Colonic mucosa (tissue), 4 donors: ENCODE measurements around the gene MT1X. TPM values are rescaled to one million over a fixed set of nuclear protein-coding genes. Genes with fewer than 3 reads are reported as not detected.
"Not testable (repeated sequence)": the region's sequence is repeated elsewhere in the genome, so short reads cannot be mapped to it uniquely, and the experiment has no call there.

Experiments
- DNase-seq: peaks from one replicate; pipeline ENCODE4 v3.0.0-alpha.2; 2020
- H3K27ac ChIP-seq: fragments of 200-600 bp; one replicate; pipeline ENCODE4 v1.8.0; 2021
- H3K27me3 ChIP-seq: fragments of 200-600 bp; one replicate; pipeline ENCODE4 v1.8.0; 2021
- H3K36me3 ChIP-seq: fragments of 200-600 bp; one replicate; pipeline ENCODE4 v1.8.0; 2021
- H3K4me1 ChIP-seq: fragments of 200-600 bp; one replicate; pipeline ENCODE4 v1.8.0; 2021; ENCODE audit warnings: mild to moderate bottlenecking
- H3K4me3 ChIP-seq: fragments of 200-600 bp; one replicate; pipeline ENCODE4 v1.8.0; 2021
- H3K9ac ChIP-seq, 2 donors: one replicate each; pipeline ENCODE4 v1.7.0; 2013; ENCODE audit warnings: control low read depth in 2 of 2, low read depth in 2 of 2, low read length in 2 of 2
- H3K9me3 ChIP-seq: fragments of 200-600 bp; one replicate; pipeline ENCODE4 v1.8.0; 2021
- CTCF ChIP-seq: fragments of 200-600 bp; IDR thresholded peaks from one replicate; pipeline ENCODE4 v1.8.0; 2022; ENCODE audit warnings: antibody characterized with exemption, mild to moderate bottlenecking
- intact Hi-C: fragments of 100-400 bp; cut with DNase I; formaldehyde crosslinking; loops from one replicate; pipeline ENCODE4 v1.14.1; 2022
- total RNA-seq, 2 donors: library from RNA; stranded (reverse); fragmentation: NEBNext Ultra II Directional in 1 of 2; extraction: Animal tissue kit (Norgen Biotek cat#: 25700) in 1 of 2; gene quantifications; one replicate each; pipeline ENCODE4 v1.2.1, GENCODE V29; 2021
- donor health status: healthy.
- donor health status: DM: no; HTN: no; CAD: no.
- donor health status: DM: no; HTN: no; CAD: no.

MT1X gene
- total RNA-seq, 2 donors from 2014 or later, result 112 to 149 TPM

DNA sequence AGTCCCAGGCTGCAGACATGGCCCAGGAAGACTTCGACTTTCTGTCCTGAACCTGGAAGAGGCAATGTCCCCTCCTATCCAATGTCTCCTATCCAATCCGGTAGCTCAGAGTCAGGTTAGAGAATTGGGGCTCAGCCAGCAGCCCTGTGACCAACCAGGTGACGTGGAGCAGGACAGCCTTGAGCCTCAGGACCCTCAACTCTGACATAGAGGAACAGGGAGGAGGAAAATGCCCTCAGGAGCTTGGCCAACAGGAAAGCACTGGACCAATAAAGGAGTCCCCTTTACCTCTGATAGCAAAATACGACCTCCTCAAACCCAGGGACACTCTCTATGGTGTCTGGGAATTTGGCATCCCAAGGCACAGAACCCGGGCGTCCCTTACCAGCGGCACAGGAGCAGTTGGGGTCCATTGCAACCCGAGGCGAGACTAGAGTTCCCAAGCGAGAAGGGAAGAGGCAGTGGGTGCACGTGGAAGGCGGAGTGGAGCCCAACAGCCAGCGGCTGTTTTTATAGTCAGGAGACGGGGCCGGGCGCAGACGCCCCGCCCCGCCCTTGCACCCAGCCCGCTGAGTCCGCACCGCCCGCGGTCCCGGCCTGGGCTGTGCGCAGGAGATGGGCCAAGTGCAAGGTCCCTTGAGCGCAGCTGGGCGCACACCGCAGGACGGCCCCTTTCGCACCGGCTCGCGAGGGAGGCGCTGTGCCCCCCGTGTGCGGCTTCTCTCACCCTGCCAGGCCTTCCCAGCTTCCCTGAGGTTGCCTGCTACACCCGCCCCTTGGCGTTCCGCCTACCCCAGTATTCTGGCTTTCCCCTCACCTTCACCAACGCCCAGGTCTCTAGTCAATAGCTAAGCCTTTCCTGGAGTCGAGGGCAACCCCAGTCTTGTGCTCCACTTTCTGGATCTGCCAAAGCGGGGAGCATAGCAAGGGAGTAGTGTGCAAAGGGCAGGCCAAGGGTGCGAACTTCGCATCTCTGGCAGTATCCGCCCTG is 14.4 kb upstream of the MT1X start, which contains the start of gene MT1G:
TSS of gene MT1G (minus strand) at position 485 of the 991 bp plus-strand sequence. CDS start at position 413, 72 bp downstream.
- no peak within 1 kb of the TSS for H3K27ac ChIP-seq
- DNase-seq, result peak; percentile 80
- no peaks in the 10 kb centered on the region for H3K4me1 ChIP-seq
- H3K9me3 ChIP-seq, result no peaks in the 10 kb centered on the region
- peak within 1 kb of the TSS; percentile 63 to 83 for H3K9ac ChIP-seq
- H3K27me3 ChIP-seq, result peaks cover 42% of the 10 kb centered on the region
- H3K4me3 ChIP-seq, result peak within 1 kb of the TSS; percentile 20
- H3K36me3 ChIP-seq, result no peaks in the 10 kb centered on the region
- intact Hi-C loops, result no loop called here
- TF ChIP-seq CTCF, result no peak

- intact Hi-C loops, result no loop called here
- TF ChIP-seq CTCF, result no peak
- Histone ChIP-seq H3K9ac (peak within 1 kb of the TSS in 1 of 2 donors; percentile 74), H3K4me3 (no peak within 1 kb of the TSS), H3K9me3 (no peaks in the 10 kb centered on the region), H3K27ac (no peak within 1 kb of the TSS), H3K27me3 (peaks cover 31% of the 10 kb centered on the region), H3K4me1 (no peaks in the 10 kb centered on the region), H3K36me3 (no peaks in the 10 kb centered on the region)
- DNase-seq, result peak; percentile 50
Measured at GRCh38 chr16:56669005-56669839, 13.0 kb upstream of the MT1X start, which contains the start of gene MT1H. TSS of gene MT1H (plus strand) at chr16:56669814. CDS start at chr16:56669885, 71 bp downstream.

GRCh38 chr16:56669840-56670619 is 12.2 kb upstream of the MT1X start:
- no peaks in the 10 kb centered on the region for H3K9me3 ChIP-seq
- H3K9ac ChIP-seq, result peak overlapping the region in 1 of 2 donors; percentile 74
- no peaks in the 10 kb centered on the region for H3K4me1 ChIP-seq
- no peak for DNase-seq
- no peak for TF ChIP-seq CTCF
- peaks cover 24% of the 10 kb centered on the region for H3K27me3 ChIP-seq
- intact Hi-C loops, result no loop called here
- H3K27ac ChIP-seq, result no peak overlapping the region
- no peak overlapping the region for H3K4me3 ChIP-seq
- no peaks in the 10 kb centered on the region for H3K36me3 ChIP-seq

DNA sequence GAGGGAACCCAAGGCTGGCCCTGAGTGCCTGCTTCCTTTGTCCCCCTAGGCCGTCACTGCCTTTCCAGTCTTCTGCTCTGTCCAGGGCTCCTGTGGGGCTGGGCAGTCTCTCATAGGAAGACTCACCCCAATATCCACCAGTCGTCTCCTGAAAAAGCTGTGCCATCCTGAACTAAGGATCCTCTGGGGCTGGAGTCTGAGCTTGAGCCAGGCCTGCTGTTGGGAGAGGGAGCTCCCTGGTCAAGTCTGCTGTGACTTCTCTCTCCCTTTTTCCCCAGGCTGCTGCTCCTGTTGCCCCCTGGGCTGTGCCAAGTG is 11.7 kb upstream of the MT1X start:
- no peak for TF ChIP-seq CTCF
- intact Hi-C loops, result no loop called here
- H3K36me3 ChIP-seq, result no peaks in the 10 kb centered on the region
- no peak overlapping the region for H3K9ac ChIP-seq
- H3K4me3 ChIP-seq, result no peak overlapping the region
- no peak for DNase-seq
- no peak overlapping the region for H3K27ac ChIP-seq
- peaks cover 24% of the 10 kb centered on the region for H3K27me3 ChIP-seq
- no peaks in the 10 kb centered on the region for H3K4me1 ChIP-seq
- no peaks in the 10 kb centered on the region for H3K9me3 ChIP-seq

DNA sequence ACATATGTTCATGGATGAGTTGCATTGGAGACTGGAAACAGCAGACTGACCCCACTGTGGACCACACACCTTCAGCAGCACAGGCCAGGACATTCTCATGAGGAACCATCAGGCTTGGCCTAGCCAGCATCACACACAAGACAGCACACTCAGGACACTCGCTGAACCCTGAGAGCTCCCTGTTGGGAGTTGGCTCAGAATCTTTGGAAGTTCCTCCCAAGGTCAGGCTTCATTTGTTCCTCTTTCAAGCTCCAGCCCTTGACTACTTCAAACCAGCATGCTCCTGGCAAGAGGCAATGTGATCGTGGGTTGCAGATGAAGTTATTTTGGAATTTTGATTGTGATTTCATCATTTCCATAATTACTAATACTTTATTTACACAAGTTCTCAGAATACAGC is 10.6 kb upstream of the MT1X start:
- H3K4me1 ChIP-seq, H3K27ac ChIP-seq, H3K9me3 ChIP-seq, H3K9ac ChIP-seq, H3K36me3 ChIP-seq, DNase-seq, intact Hi-C loops, H3K4me3 ChIP-seq: not testable (repeated sequence)
- H3K27me3 ChIP-seq, result peaks cover 30% of the 10 kb centered on the region

GRCh38 chr16:56672171-56672570 is 10.1 kb upstream of the MT1X start:
- H3K9ac ChIP-seq, DNase-seq, H3K4me1 ChIP-seq, H3K27ac ChIP-seq, H3K36me3 ChIP-seq, H3K9me3 ChIP-seq, H3K4me3 ChIP-seq, intact Hi-C loops: not testable (repeated sequence)
- H3K27me3 ChIP-seq, result peaks cover 30% of the 10 kb centered on the region
